Astrocyte (in vitro differentiated cells and primary cell): Measurements from ENCODE around the gene MRTFB.

ENCODE experiments used
- EZH2 ChIP-seq: IDR thresholded peaks from 2 replicates; pipeline ENCODE4 v1.6.1; 2012; ENCODE audit warnings: mild to moderate bottlenecking, low read length, inconsistent platforms; ENCODE audit not compliant: insufficient read depth
- TF ChIP-seq, protein P1 (sequence below): IDR thresholded peaks from 2 replicates; pipeline ENCODE4 v1.5.1; 2011; ENCODE audit warnings: low read depth, mild to moderate bottlenecking, inconsistent platforms, low read length, moderate library complexity; ENCODE audit not compliant: insufficient read depth

DNA sequence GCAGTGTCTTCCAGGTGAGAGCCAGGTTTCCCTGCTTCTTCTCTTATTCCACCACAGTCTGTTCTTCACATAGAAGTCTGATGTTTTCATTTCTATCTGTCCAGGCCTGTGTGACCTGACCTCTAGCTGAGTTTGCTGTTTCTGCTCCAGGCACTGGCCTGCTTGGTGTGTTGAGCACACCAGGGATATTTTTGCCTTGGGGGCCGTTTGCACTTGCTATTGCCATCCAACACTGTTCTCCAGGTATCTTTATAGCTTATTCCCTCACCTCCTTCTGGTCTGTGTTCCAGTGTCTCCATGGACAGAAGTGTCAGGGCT lies 41.4 kb downstream of the MRTFB start:
- TF ChIP-seq, protein P1, sequence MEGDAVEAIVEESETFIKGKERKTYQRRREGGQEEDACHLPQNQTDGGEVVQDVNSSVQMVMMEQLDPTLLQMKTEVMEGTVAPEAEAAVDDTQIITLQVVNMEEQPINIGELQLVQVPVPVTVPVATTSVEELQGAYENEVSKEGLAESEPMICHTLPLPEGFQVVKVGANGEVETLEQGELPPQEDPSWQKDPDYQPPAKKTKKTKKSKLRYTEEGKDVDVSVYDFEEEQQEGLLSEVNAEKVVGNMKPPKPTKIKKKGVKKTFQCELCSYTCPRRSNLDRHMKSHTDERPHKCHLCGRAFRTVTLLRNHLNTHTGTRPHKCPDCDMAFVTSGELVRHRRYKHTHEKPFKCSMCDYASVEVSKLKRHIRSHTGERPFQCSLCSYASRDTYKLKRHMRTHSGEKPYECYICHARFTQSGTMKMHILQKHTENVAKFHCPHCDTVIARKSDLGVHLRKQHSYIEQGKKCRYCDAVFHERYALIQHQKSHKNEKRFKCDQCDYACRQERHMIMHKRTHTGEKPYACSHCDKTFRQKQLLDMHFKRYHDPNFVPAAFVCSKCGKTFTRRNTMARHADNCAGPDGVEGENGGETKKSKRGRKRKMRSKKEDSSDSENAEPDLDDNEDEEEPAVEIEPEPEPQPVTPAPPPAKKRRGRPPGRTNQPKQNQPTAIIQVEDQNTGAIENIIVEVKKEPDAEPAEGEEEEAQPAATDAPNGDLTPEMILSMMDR: no peak
- no peak for TF ChIP-seq EZH2
